DND-41 (cell line): ENCODE measurements around the gene C2orf72.

Source experiments
- EZH2 ChIP-seq: IDR thresholded peaks from 3 replicates; pipeline ENCODE4 v1.6.1; 2012; ENCODE audit warnings: borderline replicate concordance, low read depth, mild to moderate bottlenecking, moderate library complexity, low read length, inconsistent platforms; ENCODE audit not compliant: severe bottlenecking
- TF ChIP-seq, protein P1 (sequence below): IDR thresholded peaks from 2 replicates; pipeline ENCODE4 v1.5.1; 2012; ENCODE audit warnings: borderline replicate concordance, low read length, moderate library complexity, mild to moderate bottlenecking; ENCODE audit not compliant: poor library complexity, severe bottlenecking; ENCODE audit errors: extremely low read depth

- TF ChIP-seq, protein P1, sequence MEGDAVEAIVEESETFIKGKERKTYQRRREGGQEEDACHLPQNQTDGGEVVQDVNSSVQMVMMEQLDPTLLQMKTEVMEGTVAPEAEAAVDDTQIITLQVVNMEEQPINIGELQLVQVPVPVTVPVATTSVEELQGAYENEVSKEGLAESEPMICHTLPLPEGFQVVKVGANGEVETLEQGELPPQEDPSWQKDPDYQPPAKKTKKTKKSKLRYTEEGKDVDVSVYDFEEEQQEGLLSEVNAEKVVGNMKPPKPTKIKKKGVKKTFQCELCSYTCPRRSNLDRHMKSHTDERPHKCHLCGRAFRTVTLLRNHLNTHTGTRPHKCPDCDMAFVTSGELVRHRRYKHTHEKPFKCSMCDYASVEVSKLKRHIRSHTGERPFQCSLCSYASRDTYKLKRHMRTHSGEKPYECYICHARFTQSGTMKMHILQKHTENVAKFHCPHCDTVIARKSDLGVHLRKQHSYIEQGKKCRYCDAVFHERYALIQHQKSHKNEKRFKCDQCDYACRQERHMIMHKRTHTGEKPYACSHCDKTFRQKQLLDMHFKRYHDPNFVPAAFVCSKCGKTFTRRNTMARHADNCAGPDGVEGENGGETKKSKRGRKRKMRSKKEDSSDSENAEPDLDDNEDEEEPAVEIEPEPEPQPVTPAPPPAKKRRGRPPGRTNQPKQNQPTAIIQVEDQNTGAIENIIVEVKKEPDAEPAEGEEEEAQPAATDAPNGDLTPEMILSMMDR = no peak
- TF ChIP-seq EZH2 = no peak
These were observed 9.6 kb downstream of the C2orf72 start for GRCh38 chr2:231046916-231047273.
